Measurements from ENCODE around the gene C2orf80. TPM values are rescaled to one million over a fixed set of nuclear protein-coding genes. Genes with fewer than 3 reads are reported as not detected.

The C2orf80 gene
- total and polyA plus RNA-seq, 12 donors: not detected

DNA sequence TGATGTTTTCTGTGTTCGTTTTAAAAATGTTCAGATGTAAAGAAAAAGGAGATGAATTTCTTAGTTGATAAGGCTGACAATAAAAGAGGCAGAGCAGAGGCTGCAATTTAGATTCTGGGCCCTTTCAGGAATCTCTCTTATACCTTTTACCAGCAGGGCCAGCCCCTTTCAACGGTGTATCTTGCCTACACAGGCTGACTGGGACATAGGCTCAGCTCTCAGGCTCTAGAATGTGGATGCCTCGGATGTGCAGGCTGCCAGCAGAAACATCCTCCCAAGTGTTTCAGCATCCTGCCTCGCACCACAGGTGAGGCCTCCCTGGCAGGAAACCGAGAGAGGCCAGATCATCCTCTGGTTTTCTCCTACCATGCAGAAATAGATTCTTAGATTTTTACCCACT lies 3.4 kb downstream of the C2orf80 start:
- no peaks in the 10 kb centered on the region for H3K27me3 ChIP-seq
- TF ChIP-seq POLR2A (IDR thresholded peaks at IDR 0.05): no peak
- TF ChIP-seq CTCF (IDR thresholded peaks at IDR 0.05): no peak
- DNase-seq: no peak
- H3K27ac ChIP-seq: no peak overlapping the region
- H3K9me3 ChIP-seq (replicated peaks in 1 of 3): no peaks in the 10 kb centered on the region
- intact Hi-C loops (cut with DNase I): no loop called here
- H3K4me3 ChIP-seq: no peak overlapping the region
- H3K36me3 ChIP-seq (replicated peaks in 1 of 2): no peaks in the 10 kb centered on the region
- no peaks in the 10 kb centered on the region for H3K4me1 ChIP-seq (replicated peaks in 1 of 2)
- 74 to 77% (median 75%) methylated on average over 5 of the region's 5 CpGs for WGBS, 4 donors

GRCh38 chr2:208183972-208184705 lies 5.7 kb downstream of the C2orf80 start:
- H3K36me3 ChIP-seq (replicated peaks in 1 of 2): no peaks in the 10 kb centered on the region
- H3K4me3 ChIP-seq: no peak overlapping the region
- H3K9me3 ChIP-seq (replicated peaks in 1 of 3): no peaks in the 10 kb centered on the region
- TF ChIP-seq POLR2A (IDR thresholded peaks at IDR 0.05) (no peak), CTCF (IDR thresholded peaks at IDR 0.05) (no peak)
- H3K27ac ChIP-seq: no peak overlapping the region
- no peaks in the 10 kb centered on the region for H3K4me1 ChIP-seq (replicated peaks in 1 of 2)
- intact Hi-C loops (cut with DNase I): no loop called here
- no peaks in the 10 kb centered on the region for H3K27me3 ChIP-seq
- DNase-seq: no peak
- 32 to 42% (median 34%) methylated on average over 12 of the region's 12 CpGs for WGBS, 4 donors

DNA sequence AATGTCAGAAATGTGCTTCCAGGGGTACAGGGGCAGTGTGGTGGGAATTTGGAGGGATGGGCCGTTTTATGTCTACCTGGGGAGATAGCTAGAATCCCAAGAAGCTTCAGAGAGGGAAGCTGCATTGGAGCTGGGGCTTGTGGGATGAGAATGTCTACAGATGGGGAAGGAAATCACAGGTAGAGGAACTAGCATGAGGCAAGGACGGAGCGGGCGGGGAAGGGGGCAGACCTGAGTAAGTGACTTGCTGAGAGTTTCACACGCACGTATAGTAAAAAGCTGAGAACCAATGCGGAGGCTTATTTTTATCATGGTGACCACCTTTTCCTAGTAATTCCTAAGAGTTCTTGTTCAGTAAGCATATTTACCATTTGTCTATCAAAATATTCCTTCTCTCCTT lies 6.3 kb downstream of the C2orf80 start:
- Histone ChIP-seq H3K4me1 (replicated peaks in 1 of 2) (no peaks in the 10 kb centered on the region), H3K9me3 (replicated peaks in 1 of 3) (no peaks in the 10 kb centered on the region), H3K27ac (no peak overlapping the region), H3K36me3 (replicated peaks in 1 of 2) (no peaks in the 10 kb centered on the region), H3K4me3 (no peak overlapping the region), H3K27me3 (no peaks in the 10 kb centered on the region)
- intact Hi-C loops (cut with DNase I): no loop called here
- DNase-seq: peak in 1 of 7 donors; percentile 9
- TF ChIP-seq POLR2A (IDR thresholded peaks at IDR 0.05): no peak
- TF ChIP-seq CTCF (IDR thresholded peaks at IDR 0.05): no peak
- 55 to 72% (median 65%) methylated on average over 7 of the region's 7 CpGs for WGBS, 4 donors

- H3K9me3 ChIP-seq (replicated peaks in 1 of 3): no peaks in the 10 kb centered on the region
- no peaks in the 10 kb centered on the region for H3K36me3 ChIP-seq (replicated peaks in 1 of 2)
- WGBS, 4 donors: 31 to 63% (median 55%) methylated on average over 3 of the region's 3 CpGs
- H3K4me1 ChIP-seq (replicated peaks in 1 of 2): no peaks in the 10 kb centered on the region
- TF ChIP-seq POLR2A (IDR thresholded peaks at IDR 0.05) (no peak), CTCF (IDR thresholded peaks at IDR 0.05) (no peak)
- DNase-seq: peak in 1 of 7 donors; percentile 8
- H3K27me3 ChIP-seq: no peaks in the 10 kb centered on the region
- intact Hi-C loops (cut with DNase I): no loop called here
- H3K4me3 ChIP-seq: no peak overlapping the region
- no peak overlapping the region for H3K27ac ChIP-seq
Observed at GRCh38 chr2:208182835-208183234, 7.0 kb downstream of the C2orf80 start.
